PC-9 (cell line): Measurements from ENCODE around the gene CDC7. TPM values are rescaled to one million over a fixed set of nuclear protein-coding genes. Genes with fewer than 3 reads are reported as not detected.
"Not testable (repeated sequence)": the region's sequence is repeated elsewhere in the genome, so short reads cannot be mapped to it uniquely, and the experiment has no call there.

Experiments
- BruUV-seq: library from RNA; stranded (reverse); fragments of 400-500 nt; replicated peaks from 2 replicates; lab custom pipeline; 2021; lab: Mats Ljungman, UMichigan
- CTCF ChIA-PET: fragments of 300-600 bp; sonication (Branson Sonifier 250); formaldehyde crosslinking; loops from one replicate; lab custom pipeline; 2022; ENCODE audit warnings: antibody characterized with exemption; lab: Charles Lee
- POLR2A ChIA-PET: fragments of 300-600 bp; sonication (Branson Sonifier 250); formaldehyde crosslinking; loops from one replicate; lab custom pipeline; 2022; ENCODE audit warnings: antibody characterized with exemption; ENCODE audit not compliant: unreplicated experiment; lab: Charles Lee
- DNase-seq, 2 experiments: peaks; one replicate each; pipeline versions ENCODE4 v3.0.0 to v3.0.0-alpha.2; 2015 to 2022; ENCODE audit warnings: mixed read lengths in 1 of 2
- H2AFZ ChIP-seq: fragments of 200-600 bp; sonication (generic); 2 replicates; pipeline ENCODE4 v1.8.1; 2017; ENCODE audit warnings: antibody characterized with exemption
- H3F3A ChIP-seq: fragments of 200-600 bp; sonication (generic); 2 replicates; pipeline ENCODE4 v1.8.1; 2017; ENCODE audit warnings: antibody characterized with exemption, mild to moderate bottlenecking, low read depth; ENCODE audit not compliant: insufficient read depth
- H3K27ac ChIP-seq: fragments of 200-600 bp; sonication (generic); 2 replicates; pipeline ENCODE4 v1.6.1; 2016; ENCODE audit warnings: mixed run types
- H3K27me3 ChIP-seq: fragments of 200-600 bp; sonication (generic); 2 replicates; pipeline ENCODE4 v1.6.1; 2016; ENCODE audit warnings: low read depth, mixed run types; ENCODE audit not compliant: insufficient read depth
- H3K36me3 ChIP-seq: fragments of 200-600 bp; sonication (generic); 2 replicates; pipeline ENCODE4 v1.6.1; 2016; ENCODE audit warnings: low read depth, mixed run types
- H3K4me1 ChIP-seq: fragments of 200-600 bp; sonication (generic); replicated peaks from 2 replicates; pipeline ENCODE4 v1.6.1; 2016; ENCODE audit warnings: mixed run types; ENCODE audit not compliant: insufficient read depth
- H3K4me2 ChIP-seq: fragments of 200-600 bp; sonication (generic); 2 replicates; pipeline ENCODE4 v1.6.1; 2017; ENCODE audit warnings: mixed run types
- H3K4me3 ChIP-seq: fragments of 200-600 bp; sonication (generic); 2 replicates; pipeline ENCODE4 v1.6.1; 2016; ENCODE audit warnings: mixed run types
- H3K79me2 ChIP-seq: fragments of 200-600 bp; sonication (generic); 2 replicates; pipeline ENCODE4 v1.6.1; 2017; ENCODE audit warnings: low read depth, mixed run types
- H3K9me2 ChIP-seq: fragments of 200-600 bp; sonication (generic); 2 replicates; pipeline ENCODE4 v1.8.1; 2017; ENCODE audit warnings: mild to moderate bottlenecking; ENCODE audit not compliant: insufficient read depth
- H3K9me3 ChIP-seq: fragments of 200-600 bp; sonication (generic); 2 replicates; pipeline ENCODE4 v1.8.1; 2016; ENCODE audit warnings: low read depth; ENCODE audit not compliant: insufficient read depth
- H4K20me1 ChIP-seq: fragments of 200-600 bp; sonication (generic); 2 replicates; pipeline ENCODE4 v1.8.1; 2017; ENCODE audit not compliant: insufficient read depth
- CTCF ChIP-seq: fragments of 200-600 bp; sonication (generic); conservative IDR thresholded peaks from 2 replicates; pipeline ENCODE4 v1.6.1; 2017; ENCODE audit warnings: mixed run types, antibody characterized with exemption, mild to moderate bottlenecking, moderate library complexity
- EZH2 ChIP-seq: fragments of 200-600 bp; sonication (generic); IDR thresholded peaks from 2 replicates; pipeline ENCODE4 v1.8.0; 2017; ENCODE audit warnings: antibody characterized with exemption, low read depth
- intact Hi-C: fragments of 100-400 bp; cut with micrococcal nuclease; formaldehyde crosslinking; loops from one replicate; pipeline ENCODE4 v1.10.0; 2022; ENCODE audit not compliant: unreplicated experiment
- total RNA-seq: library from RNA; stranded (reverse); gene quantifications from 2 replicates; pipeline ENCODE4 v1.2.3, GENCODE V29; 2021

CDC7 gene
- total RNA-seq, 1 experiment from 2014 or later = 13.1 TPM

- no peaks in the 10 kb centered on the region for H3K9me2 ChIP-seq
- no peaks in the 10 kb centered on the region for H3K36me3 ChIP-seq
- ChIA-PET CTCF (no interaction called here), POLR2A (no interaction called here)
- H3F3A ChIP-seq = no peaks in the 10 kb centered on the region; the same call in 1 of the 2 replicates
- no peak overlapping the region for H3K4me2 ChIP-seq
- H3K79me2 ChIP-seq = no peaks in the 10 kb centered on the region
- H4K20me1 ChIP-seq = no peaks in the 10 kb centered on the region
- no peaks in the 10 kb centered on the region for H3K27me3 ChIP-seq
- H3K27ac ChIP-seq = no peak overlapping the region
- no peak for DNase-seq
- H3K9me3 ChIP-seq = no peaks in the 10 kb centered on the region
- no peaks in the 10 kb centered on the region for H3K4me1 ChIP-seq
- no TSS peak for BruUV-seq
- H2AFZ ChIP-seq = no peak overlapping the region
- intact Hi-C loops = no loop called here
- TF ChIP-seq CTCF (no peak), EZH2 (no peak)
- H3K4me3 ChIP-seq = no peak overlapping the region
Measured at GRCh38 chr1:91455896-91456295, 44.8 kb upstream of the CDC7 start.

- H4K20me1 ChIP-seq, H3K79me2 ChIP-seq, H2AFZ ChIP-seq, POLR2A ChIA-PET, H3K27me3 ChIP-seq, H3K4me3 ChIP-seq, BruUV-seq, intact Hi-C loops, H3K4me2 ChIP-seq, H3K36me3 ChIP-seq, H3K9me2 ChIP-seq, H3F3A ChIP-seq, CTCF ChIA-PET, H3K27ac ChIP-seq, DNase-seq, H3K4me1 ChIP-seq: not testable (repeated sequence)
- peaks cover 31% of the 10 kb centered on the region for H3K9me3 ChIP-seq
Measured at GRCh38 chr1:91465350-91465749, 35.3 kb upstream of the CDC7 start.

- Histone ChIP-seq H3K4me2 (no peak overlapping the region), H3F3A (no peaks in the 10 kb centered on the region), H3K4me3 (no peak overlapping the region), H2AFZ (no peak overlapping the region), H3K9me2 (no peaks in the 10 kb centered on the region), H3K9me3 (no peaks in the 10 kb centered on the region), H3K4me1 (0 out of 2 replicates have a peak, but pooled peaks cover 5% of the 10 kb centered on the region), H3K27me3 (no peaks in the 10 kb centered on the region), H3K36me3 (no peaks in the 10 kb centered on the region), H4K20me1 (no peaks in the 10 kb centered on the region), H3K27ac (no peak overlapping the region), H3K79me2 (no peaks in the 10 kb centered on the region)
- no peak for DNase-seq
- BruUV-seq = no TSS peak
- intact Hi-C loops = no loop called here
- ChIA-PET POLR2A (no interaction called here), CTCF (no interaction called here)
- TF ChIP-seq CTCF = no peak
- no peak for TF ChIP-seq EZH2
Measured at GRCh38 chr1:91476533-91477217, 24.0 kb upstream of the CDC7 start.

- Histone ChIP-seq H3K9me2 (no peaks in the 10 kb centered on the region), H4K20me1 (no peaks in the 10 kb centered on the region), H3K36me3 (no peaks in the 10 kb centered on the region), H3K4me2 (no peak overlapping the region), H3K9me3 (peaks cover 5% of the 10 kb centered on the region; the same call in 1 of the 2 replicates), H3K79me2 (no peaks in the 10 kb centered on the region), H3K27ac (no peak overlapping the region), H3F3A (no peaks in the 10 kb centered on the region), H3K27me3 (no peaks in the 10 kb centered on the region), H3K4me1 (no peaks in the 10 kb centered on the region), H2AFZ (no peak overlapping the region), H3K4me3 (no peak overlapping the region)
- no peak for DNase-seq
- ChIA-PET CTCF (no interaction called here), POLR2A (no interaction called here)
- intact Hi-C loops = no loop called here
- no peak for TF ChIP-seq CTCF
- no peak for TF ChIP-seq EZH2
- no TSS peak for BruUV-seq
Measured at GRCh38 chr1:91487469-91487868, 13.2 kb upstream of the CDC7 start.
